Sigmoid colon (tissue), 4 donors: ENCODE results near the gene KATNB1.
"Not testable (repeated sequence)": the region's sequence is repeated elsewhere in the genome, so short reads cannot be mapped to it uniquely, and the experiment has no call there.

Source experiments
- EP300 ChIP-seq, 4 donors: sonication (generic); formaldehyde crosslinking; IDR thresholded peaks; one replicate each; pipeline ENCODE4 v1.6.1; 2017; ENCODE audit warnings: antibody characterized with exemption in 4 of 4
- TF ChIP-seq, protein P1 (sequence below), 4 experiments: fragments of 450-650 bp in 3 of 4; fragments of 200-600 bp in 1 of 4; IDR thresholded peaks; one replicate each; pipeline ENCODE4 v1.5.1; 2016 to 2019; ENCODE audit warnings: antibody characterized with exemption in 4 of 4, mild to moderate bottlenecking in 3 of 4, moderate library complexity in 2 of 4

- TF ChIP-seq, protein P1, sequence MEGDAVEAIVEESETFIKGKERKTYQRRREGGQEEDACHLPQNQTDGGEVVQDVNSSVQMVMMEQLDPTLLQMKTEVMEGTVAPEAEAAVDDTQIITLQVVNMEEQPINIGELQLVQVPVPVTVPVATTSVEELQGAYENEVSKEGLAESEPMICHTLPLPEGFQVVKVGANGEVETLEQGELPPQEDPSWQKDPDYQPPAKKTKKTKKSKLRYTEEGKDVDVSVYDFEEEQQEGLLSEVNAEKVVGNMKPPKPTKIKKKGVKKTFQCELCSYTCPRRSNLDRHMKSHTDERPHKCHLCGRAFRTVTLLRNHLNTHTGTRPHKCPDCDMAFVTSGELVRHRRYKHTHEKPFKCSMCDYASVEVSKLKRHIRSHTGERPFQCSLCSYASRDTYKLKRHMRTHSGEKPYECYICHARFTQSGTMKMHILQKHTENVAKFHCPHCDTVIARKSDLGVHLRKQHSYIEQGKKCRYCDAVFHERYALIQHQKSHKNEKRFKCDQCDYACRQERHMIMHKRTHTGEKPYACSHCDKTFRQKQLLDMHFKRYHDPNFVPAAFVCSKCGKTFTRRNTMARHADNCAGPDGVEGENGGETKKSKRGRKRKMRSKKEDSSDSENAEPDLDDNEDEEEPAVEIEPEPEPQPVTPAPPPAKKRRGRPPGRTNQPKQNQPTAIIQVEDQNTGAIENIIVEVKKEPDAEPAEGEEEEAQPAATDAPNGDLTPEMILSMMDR (IDR thresholded peaks at IDR 0.05) = not testable (repeated sequence)
- TF ChIP-seq EP300 (IDR thresholded peaks at IDR 0.05) = not testable (repeated sequence)
Observed at GRCh38 chr16:57779836-57780235, 44.3 kb downstream of the KATNB1 start.
